VCaP (cell line): ENCODE data around the gene PRKD1.

Source experiments
- H3K27ac ChIP-seq: fragments of 450-650 bp; 2 replicates; pipeline ENCODE4 v1.5.1; 2017
- TF ChIP-seq, protein P1 (sequence below): fragments of 450-650 bp; conservative IDR thresholded peaks from 2 replicates; pipeline ENCODE4 v1.5.1; 2017; ENCODE audit warnings: mild to moderate bottlenecking, moderate library complexity

The PRKD1 gene

DNA sequence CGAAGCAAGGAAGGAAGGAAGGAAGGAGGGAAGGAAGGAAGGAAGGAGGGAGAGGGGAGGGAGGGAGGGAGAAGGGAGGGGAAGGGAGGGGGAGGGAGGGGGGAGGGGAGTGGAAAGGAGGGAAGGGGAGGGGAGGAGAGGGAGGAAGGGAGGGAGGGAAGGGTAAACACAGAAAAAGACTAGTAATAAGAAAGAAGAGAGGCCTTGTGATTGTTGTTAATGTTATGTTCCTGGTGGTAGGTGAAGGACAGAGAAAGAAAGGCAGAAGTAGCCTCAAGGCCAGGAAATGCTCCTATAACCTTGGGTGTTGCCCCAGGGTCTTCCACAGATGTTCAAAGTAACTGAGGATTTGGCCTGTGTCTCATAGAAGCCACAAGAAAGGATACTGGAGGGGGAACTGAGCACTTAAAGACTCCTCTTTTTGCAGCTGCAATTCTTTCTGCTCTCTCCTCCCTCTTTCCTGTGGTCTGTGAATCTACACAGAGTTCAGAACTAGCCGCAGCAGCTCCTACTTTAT lies 164.2 kb downstream of the PRKD1 start:
- TF ChIP-seq, protein P1, sequence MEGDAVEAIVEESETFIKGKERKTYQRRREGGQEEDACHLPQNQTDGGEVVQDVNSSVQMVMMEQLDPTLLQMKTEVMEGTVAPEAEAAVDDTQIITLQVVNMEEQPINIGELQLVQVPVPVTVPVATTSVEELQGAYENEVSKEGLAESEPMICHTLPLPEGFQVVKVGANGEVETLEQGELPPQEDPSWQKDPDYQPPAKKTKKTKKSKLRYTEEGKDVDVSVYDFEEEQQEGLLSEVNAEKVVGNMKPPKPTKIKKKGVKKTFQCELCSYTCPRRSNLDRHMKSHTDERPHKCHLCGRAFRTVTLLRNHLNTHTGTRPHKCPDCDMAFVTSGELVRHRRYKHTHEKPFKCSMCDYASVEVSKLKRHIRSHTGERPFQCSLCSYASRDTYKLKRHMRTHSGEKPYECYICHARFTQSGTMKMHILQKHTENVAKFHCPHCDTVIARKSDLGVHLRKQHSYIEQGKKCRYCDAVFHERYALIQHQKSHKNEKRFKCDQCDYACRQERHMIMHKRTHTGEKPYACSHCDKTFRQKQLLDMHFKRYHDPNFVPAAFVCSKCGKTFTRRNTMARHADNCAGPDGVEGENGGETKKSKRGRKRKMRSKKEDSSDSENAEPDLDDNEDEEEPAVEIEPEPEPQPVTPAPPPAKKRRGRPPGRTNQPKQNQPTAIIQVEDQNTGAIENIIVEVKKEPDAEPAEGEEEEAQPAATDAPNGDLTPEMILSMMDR = no peak
- H3K27ac ChIP-seq = no peak overlapping the region

DNA sequence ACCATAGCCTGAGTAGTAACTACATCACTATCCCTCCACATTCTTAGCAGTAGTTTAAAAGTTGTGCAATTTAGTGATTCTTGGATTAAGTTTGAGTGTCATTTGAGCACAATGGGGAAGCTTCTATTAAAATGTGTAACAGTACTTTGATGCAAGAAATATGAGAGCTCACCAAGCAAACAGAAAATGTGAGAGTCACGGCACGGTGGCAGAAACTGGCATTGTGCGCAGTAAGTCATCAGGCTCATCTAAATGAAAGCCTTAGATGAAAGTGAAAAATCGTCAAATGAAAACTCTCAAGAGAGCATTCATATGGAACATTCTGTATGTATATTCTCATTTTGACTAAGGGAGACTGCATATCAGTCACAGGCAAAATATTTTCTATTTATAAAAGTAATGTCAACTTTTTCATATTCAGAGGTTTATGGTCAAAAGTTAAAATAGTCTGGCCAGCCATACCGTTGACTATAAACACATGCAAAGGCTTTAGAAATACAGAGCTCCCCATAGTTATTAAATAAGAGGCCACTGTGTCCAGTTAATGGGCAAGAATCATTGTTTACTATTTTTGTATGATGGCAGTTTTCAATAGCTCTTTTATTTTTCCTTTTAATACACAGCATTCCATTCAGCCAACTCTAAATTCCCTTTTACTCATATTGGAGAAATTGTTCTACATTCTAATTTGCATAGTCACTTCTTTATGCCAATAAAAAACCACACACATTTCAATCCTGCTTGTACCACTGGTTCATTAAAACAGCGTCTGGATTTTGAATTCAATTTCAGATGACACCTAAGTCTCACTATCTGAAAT lies 167.9 kb downstream of the PRKD1 start:
- TF ChIP-seq, protein P1 = no peak
- H3K27ac ChIP-seq = peak overlapping the region; percentile 93

DNA sequence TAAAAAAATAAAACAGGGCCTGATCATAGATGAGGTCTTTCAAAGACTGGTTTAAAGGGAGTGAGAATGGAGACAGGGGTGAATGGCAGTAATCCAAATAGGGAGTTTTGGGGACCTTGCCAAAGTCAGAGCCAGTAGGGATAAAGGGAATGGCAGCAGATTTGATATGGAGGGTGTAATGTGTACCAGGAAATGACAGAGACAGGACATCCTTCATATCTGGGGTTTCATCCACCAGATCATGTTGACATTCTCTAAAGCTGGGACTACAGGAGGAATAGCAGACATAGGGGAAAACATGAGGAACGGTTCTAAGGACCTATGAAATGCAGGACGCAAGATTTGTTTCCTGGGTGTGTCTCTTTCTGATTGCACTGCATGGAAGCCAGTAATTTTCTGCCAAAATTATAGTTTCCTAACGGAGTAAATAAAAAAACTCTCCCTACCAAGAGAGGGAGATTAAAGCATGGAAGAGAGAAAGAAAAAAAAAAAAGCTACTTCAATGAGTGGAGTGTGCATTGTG lies 169.9 kb downstream of the PRKD1 start:
- peak overlapping the region; percentile 93 for H3K27ac ChIP-seq
- TF ChIP-seq, protein P1 = no peak

DNA sequence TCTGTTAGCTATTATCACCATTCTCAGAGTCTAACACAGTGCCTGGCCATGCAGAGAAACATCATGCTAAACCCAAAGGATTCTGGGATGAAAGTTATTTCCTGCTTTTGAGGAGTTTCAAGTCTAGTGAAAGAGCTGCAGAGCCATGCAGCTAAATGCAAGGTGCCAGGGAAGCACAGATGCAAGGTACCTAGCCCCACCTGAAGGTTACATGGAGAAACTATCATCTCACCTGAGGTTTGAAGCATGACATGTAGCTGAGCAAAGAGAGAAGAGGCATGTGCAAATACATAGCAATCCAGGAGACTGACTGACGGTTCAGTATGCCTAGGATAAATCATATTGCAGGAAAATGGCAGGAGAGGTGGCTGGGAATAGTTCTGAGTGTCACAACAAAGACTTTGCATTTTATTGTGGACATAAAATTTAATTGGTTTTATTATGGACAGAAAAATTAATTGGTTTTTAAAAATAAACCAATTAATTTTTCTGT lies 170.4 kb downstream of the PRKD1 start:
- TF ChIP-seq, protein P1 = peak; percentile 45
- peak overlapping the region; percentile 93 for H3K27ac ChIP-seq

DNA sequence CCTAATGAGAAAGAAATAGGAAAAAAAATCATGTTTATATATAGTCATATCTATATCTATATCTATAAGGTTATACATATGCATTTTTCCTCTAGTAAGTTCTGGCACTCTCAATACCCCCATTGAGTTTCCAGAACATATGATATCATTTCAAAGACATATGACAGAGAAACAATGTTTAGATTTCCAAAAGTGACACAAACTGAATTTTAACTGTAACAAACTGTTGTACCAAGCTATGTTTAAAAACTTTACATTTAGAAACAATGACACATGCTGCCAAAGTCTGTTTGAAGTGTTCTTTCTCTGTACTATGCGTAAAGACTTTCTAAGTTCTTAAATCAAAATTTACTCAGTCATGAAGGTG lies 171.6 kb downstream of the PRKD1 start:
- TF ChIP-seq, protein P1 = no peak
- peak overlapping the region; percentile 93 for H3K27ac ChIP-seq

DNA sequence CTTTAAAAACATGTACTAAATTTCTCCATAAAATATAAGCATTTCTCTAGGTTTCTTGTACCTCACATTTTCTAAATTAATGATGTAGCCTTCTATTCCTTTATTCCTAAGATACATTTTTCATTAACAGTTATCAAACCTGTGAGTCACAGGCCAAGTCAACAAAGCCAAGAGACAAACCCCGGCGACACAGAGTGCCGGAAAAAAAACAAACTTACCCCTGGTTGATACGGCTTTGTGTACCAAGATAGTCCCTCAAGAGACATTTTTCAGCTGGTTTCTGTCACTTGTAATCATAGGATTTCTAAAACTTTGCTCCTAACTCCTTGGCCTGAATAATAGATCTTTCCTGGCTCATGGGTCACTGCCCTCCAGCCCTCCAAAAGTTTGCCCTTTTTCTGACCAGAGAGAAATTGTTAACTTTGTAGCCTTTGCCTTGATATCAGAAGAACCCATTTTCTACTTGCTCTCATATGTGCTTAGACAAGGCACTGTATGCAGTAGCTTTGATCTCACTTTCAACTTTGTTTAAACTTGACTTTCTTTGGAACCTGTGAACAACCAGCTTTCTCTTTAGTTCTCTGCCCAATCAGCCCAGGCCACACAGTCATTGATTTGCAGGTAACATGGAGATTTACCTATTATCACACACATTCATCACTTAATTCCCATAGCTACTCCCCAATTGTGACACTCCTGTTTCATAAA lies 172.2 kb downstream of the PRKD1 start:
- peak overlapping the region; percentile 93 for H3K27ac ChIP-seq
- TF ChIP-seq, protein P1 = no peak

DNA sequence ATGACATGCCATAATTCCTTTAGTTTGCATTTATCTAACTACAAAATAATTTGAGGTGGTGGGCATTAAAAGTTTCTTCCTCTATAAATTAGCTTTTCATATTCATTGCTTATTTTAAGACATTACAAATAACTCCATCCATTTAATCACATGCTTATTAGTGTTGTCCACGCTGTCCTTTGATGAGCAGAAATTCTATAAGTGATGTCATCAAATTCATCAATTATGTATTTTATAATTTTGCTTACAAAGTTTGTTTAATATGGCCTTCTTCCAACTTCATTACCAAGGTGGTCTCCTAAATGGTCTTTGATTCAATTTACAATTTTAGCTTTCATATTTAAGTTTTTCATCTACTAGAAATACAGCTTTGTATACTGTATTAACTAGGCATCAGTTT lies 173.5 kb downstream of the PRKD1 start:
- TF ChIP-seq, protein P1 = no peak
- no peak overlapping the region for H3K27ac ChIP-seq
